HCT116 (cell line): ENCODE data around the gene SLC17A1. TPM values are rescaled to one million over a fixed set of nuclear protein-coding genes. Genes with fewer than 3 reads are reported as not detected.

Source experiments
- ATAC-seq: fragments of 200-7000 bp; cut with Tn5 transposase; 2 replicates; pipeline ENCODE4 v1.9.1; 2020; ENCODE audit warnings: mild to moderate bottlenecking, moderate library complexity
- BruUV-seq: library from RNA; stranded (reverse); fragments of 400-500 nt; replicated peaks from 2 replicates; lab custom pipeline; 2021; lab: Mats Ljungman, UMichigan
- CTCF ChIA-PET: fragments of 300-600 bp; sonication (Branson Sonifier 250); formaldehyde crosslinking; loops from one replicate; lab custom pipeline; 2021; ENCODE audit warnings: antibody characterized with exemption; lab: Charles Lee
- POLR2A ChIA-PET: fragments of 300-600, 350-600 bp; sonication (Branson Sonifier 250); formaldehyde crosslinking; loops from one replicate; lab custom pipeline; 2021; ENCODE audit warnings: antibody characterized with exemption; lab: Charles Lee
- RAD21 ChIA-PET, 2 experiments: fragments of 300-600 bp; sonication (Branson Sonifier 250); formaldehyde crosslinking; loops; one replicate each; lab custom pipeline; 2023; ENCODE audit warnings: low total read pairs in 2 of 2; ENCODE audit not compliant: uncharacterized antibody in 2 of 2, unreplicated experiment in 2 of 2, low non-redundant PET in 1 of 2; lab: Charles Lee
- DNase-seq: peaks from one replicate; pipeline ENCODE4 v3.0.0-alpha.2; 2010; ENCODE audit warnings: low read depth, low spot score
- H2AFZ ChIP-seq: fragments of 200-600 bp; shearing (Covaris generic), sonication (generic); 2 replicates; pipeline ENCODE4 v1.6.1; 2017; ENCODE audit warnings: low read depth, mixed run types, mixed read lengths, antibody characterized with exemption, low read length; ENCODE audit not compliant: poor library complexity, severe bottlenecking
- H3K27ac ChIP-seq: 2 replicates; pipeline ENCODE4 v1.5.1; 2012; ENCODE audit warnings: low read depth, low read length
- H3K27me3 ChIP-seq: fragments of 200-600 bp; sonication (generic); 2 replicates; pipeline ENCODE4 v1.6.1; 2016; ENCODE audit warnings: mixed run types, low read length, mixed read lengths; ENCODE audit not compliant: insufficient read depth
- H3K36me3 ChIP-seq, 2 experiments: fragments of 200-500 bp in 1 of 2; fragments of 200-600 bp in 1 of 2; sonication (Bioruptor generic) in 1 of 2; sonication (generic) in 1 of 2; 2 replicates each; pipeline versions ENCODE4 v1.5.1 to v1.6.1; 2014 to 2016; ENCODE audit warnings: low read length in 2 of 2, inconsistent platforms in 1 of 2, mixed read lengths in 1 of 2, mixed run types in 1 of 2; ENCODE audit not compliant: insufficient read depth in 2 of 2, control insufficient read depth in 1 of 2
- H3K4me1 ChIP-seq, 2 experiments: fragments of 200-600 bp in 1 of 2; sonication (generic) in 1 of 2; 2 replicates each; pipeline versions ENCODE4 v1.5.1 to v1.6.1; 2012 to 2017; ENCODE audit warnings: low read length in 2 of 2, inconsistent platforms in 1 of 2, mild to moderate bottlenecking in 1 of 2, mixed read lengths in 1 of 2, mixed run types in 1 of 2, moderate library complexity in 1 of 2; ENCODE audit not compliant: insufficient read depth in 2 of 2, control insufficient read depth in 1 of 2
- H3K4me2 ChIP-seq: fragments of 200-600 bp; sonication (generic); 2 replicates; pipeline ENCODE4 v1.6.1; 2017; ENCODE audit warnings: mixed run types, low read length, mixed read lengths
- H3K4me3 ChIP-seq, 2 experiments: fragments of 200-600 bp in 1 of 2; sonication (generic) in 1 of 2; replicated peaks in 1 of 2; 2 replicates each; pipeline ENCODE4 v1.5.1; 2011 to 2016; ENCODE audit warnings: low read length in 2 of 2, control low read depth in 1 of 2, low read depth in 1 of 2, mild to moderate bottlenecking in 1 of 2, mixed read lengths in 1 of 2, mixed run types in 1 of 2
- H3K79me2 ChIP-seq: fragments of 200-600 bp; sonication (generic); 2 replicates; pipeline ENCODE4 v1.6.1; 2017; ENCODE audit warnings: mild to moderate bottlenecking, mixed run types, low read length, moderate library complexity, mixed read lengths; ENCODE audit not compliant: insufficient read depth
- H3K9ac ChIP-seq: fragments of 200-600 bp; sonication (generic); 2 replicates; pipeline ENCODE4 v1.6.1; 2016; ENCODE audit warnings: low read length, mixed read lengths
- H3K9me2 ChIP-seq: fragments of 200-600 bp; sonication (generic), shearing (Covaris generic); 2 replicates; pipeline ENCODE4 v1.6.1; 2017; ENCODE audit warnings: mixed run types, mild to moderate bottlenecking, moderate library complexity; ENCODE audit not compliant: insufficient read depth
- H3K9me3 ChIP-seq, 2 experiments: fragments of 200-500 bp in 1 of 2; fragments of 200-600 bp in 1 of 2; sonication (Bioruptor generic) in 1 of 2; sonication (generic) in 1 of 2; 2 replicates each; pipeline ENCODE4 v1.6.1; 2014 to 2017; ENCODE audit warnings: low read length in 2 of 2, mixed read lengths in 2 of 2, inconsistent platforms in 1 of 2, low read depth in 1 of 2, mild to moderate bottlenecking in 1 of 2, mixed run types in 1 of 2, moderate library complexity in 1 of 2; ENCODE audit not compliant: control insufficient read depth in 1 of 2, insufficient read depth in 1 of 2
- H4K20me1 ChIP-seq: fragments of 200-600 bp; sonication (generic), shearing (Covaris generic); 2 replicates; pipeline ENCODE4 v1.6.1; 2017; ENCODE audit warnings: mixed run types, mild to moderate bottlenecking, moderate library complexity; ENCODE audit not compliant: insufficient read depth
- CBX3 ChIP-seq: IDR thresholded peaks from 2 replicates; pipeline ENCODE4 v1.6.1; 2012; ENCODE audit warnings: low read depth
- EGR1 ChIP-seq: IDR thresholded peaks from 2 replicates; pipeline ENCODE4 v1.6.1; 2012; ENCODE audit warnings: low read depth
- ELF1 ChIP-seq: IDR thresholded peaks from 2 replicates; pipeline ENCODE4 v1.6.1; 2012; ENCODE audit warnings: low read depth, borderline replicate concordance
- EZH2 ChIP-seq: fragments of 200-600 bp; sonication (generic); IDR thresholded peaks from 2 replicates; pipeline ENCODE4 v1.6.1; 2017; ENCODE audit warnings: antibody characterized with exemption, mixed run types
- FOSL1 ChIP-seq: IDR thresholded peaks from 2 replicates; pipeline ENCODE4 v1.6.1; 2012; ENCODE audit warnings: low read depth
- JUND ChIP-seq: IDR thresholded peaks from 2 replicates; pipeline ENCODE4 v1.6.1; 2012
- MAX ChIP-seq: IDR thresholded peaks from 2 replicates; pipeline ENCODE4 v1.6.1; 2012
- POLR2AphosphoS5 ChIP-seq: IDR thresholded peaks from 2 replicates; pipeline ENCODE4 v1.6.1; 2011; ENCODE audit warnings: mild to moderate bottlenecking, low read depth, low read length, moderate library complexity
- RAD21 ChIP-seq: IDR thresholded peaks from 2 replicates; pipeline ENCODE4 v1.6.1; 2012; ENCODE audit warnings: low read depth, mild to moderate bottlenecking
- SP1 ChIP-seq: IDR thresholded peaks from 2 replicates; pipeline ENCODE4 v1.6.1; 2012; ENCODE audit warnings: low read depth
- SRF ChIP-seq: IDR thresholded peaks from 2 replicates; pipeline ENCODE4 v1.6.1; 2012; ENCODE audit warnings: low read depth
- YY1 ChIP-seq: IDR thresholded peaks from 2 replicates; pipeline ENCODE4 v1.6.1; 2011; ENCODE audit warnings: low read length, low read depth, moderate library complexity, mild to moderate bottlenecking; ENCODE audit not compliant: insufficient replicate concordance; ENCODE audit errors: extremely low read depth
- ZBTB33 ChIP-seq: IDR thresholded peaks from 2 replicates; pipeline ENCODE4 v1.6.1; 2011; ENCODE audit warnings: mild to moderate bottlenecking, low read length, moderate library complexity; ENCODE audit not compliant: insufficient replicate concordance; ENCODE audit errors: extremely low read depth
- intact Hi-C: fragments of 100-400 bp; cut with micrococcal nuclease; formaldehyde crosslinking; loops from 2 replicates; pipeline ENCODE4 v1.10.0; 2022
- total RNA-seq: library from RNA; stranded (reverse); gene quantifications from one replicate; pipeline ENCODE4 v1.2.1, GENCODE V29; 2021; ENCODE audit not compliant: unreplicated experiment

The SLC17A1 gene
- total RNA-seq, 1 experiment from 2014 or later = not detected

GRCh38 chr6:25792016-25792415, 39.8 kb downstream of the SLC17A1 start:
- POLR2A ChIA-PET = no interaction called here
- RAD21 ChIA-PET = no interaction called here
- Histone ChIP-seq H3K4me1 (no peaks in the 10 kb centered on the region), H3K9ac (no peak overlapping the region), H3K9me3 (no peaks in the 10 kb centered on the region), H3K9me2 (no peaks in the 10 kb centered on the region; the same call in 1 of the 2 replicates), H2AFZ (no peak overlapping the region), H3K4me3 (no peak overlapping the region), H3K36me3 (no peaks in the 10 kb centered on the region), H4K20me1 (no peaks in the 10 kb centered on the region), H3K79me2 (no peaks in the 10 kb centered on the region), H3K27ac (no peak overlapping the region), H3K27me3 (no peaks in the 10 kb centered on the region), H3K4me2 (no peak overlapping the region)
- no peak for TF ChIP-seq CBX3
- no peak for TF ChIP-seq ELF1
- no peak for TF ChIP-seq MAX
- no peak for TF ChIP-seq FOSL1
- TF ChIP-seq SRF = no peak
- no peak for TF ChIP-seq EZH2
- TF ChIP-seq YY1 = no peak
- no peak for TF ChIP-seq EGR1
- no peak for TF ChIP-seq JUND
- TF ChIP-seq SP1 = no peak
- no peak for TF ChIP-seq RAD21
- TF ChIP-seq POLR2AphosphoS5 = no peak
- no peak for TF ChIP-seq ZBTB33
- no peak for ATAC-seq
- DNase-seq = no peak
- CTCF ChIA-PET = no interaction called here
- intact Hi-C loops = no loop called here
- BruUV-seq = no TSS peak
